RCC 7860 (cell line): ENCODE results near the gene OR51V1.
"Not testable (repeated sequence)": the region's sequence is repeated elsewhere in the genome, so short reads cannot be mapped to it uniquely, and the experiment has no call there.

Experiments used
- DNase-seq: peaks from one replicate; pipeline ENCODE4 v3.0.0-alpha.2; 2015; ENCODE audit warnings: low spot score
- FAIRE-seq: peaks from 2 replicates; lab custom pipeline; 2012; peaks lifted over from hg19 to GRCh38; lab: Jason Lieb, UNC

The OR51V1 gene, protein sequence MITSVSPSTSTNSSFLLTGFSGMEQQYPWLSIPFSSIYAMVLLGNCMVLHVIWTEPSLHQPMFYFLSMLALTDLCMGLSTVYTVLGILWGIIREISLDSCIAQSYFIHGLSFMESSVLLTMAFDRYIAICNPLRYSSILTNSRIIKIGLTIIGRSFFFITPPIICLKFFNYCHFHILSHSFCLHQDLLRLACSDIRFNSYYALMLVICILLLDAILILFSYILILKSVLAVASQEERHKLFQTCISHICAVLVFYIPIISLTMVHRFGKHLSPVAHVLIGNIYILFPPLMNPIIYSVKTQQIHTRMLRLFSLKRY

GRCh38 chr11:5200582-5200981 is at the start of gene OR51V1:
OR51V1 (minus strand) TSS chr11:5200682; CDS start chr11:5200682, 0 bp downstream.
- FAIRE-seq (no peak), DNase-seq (no peak)

DNA sequence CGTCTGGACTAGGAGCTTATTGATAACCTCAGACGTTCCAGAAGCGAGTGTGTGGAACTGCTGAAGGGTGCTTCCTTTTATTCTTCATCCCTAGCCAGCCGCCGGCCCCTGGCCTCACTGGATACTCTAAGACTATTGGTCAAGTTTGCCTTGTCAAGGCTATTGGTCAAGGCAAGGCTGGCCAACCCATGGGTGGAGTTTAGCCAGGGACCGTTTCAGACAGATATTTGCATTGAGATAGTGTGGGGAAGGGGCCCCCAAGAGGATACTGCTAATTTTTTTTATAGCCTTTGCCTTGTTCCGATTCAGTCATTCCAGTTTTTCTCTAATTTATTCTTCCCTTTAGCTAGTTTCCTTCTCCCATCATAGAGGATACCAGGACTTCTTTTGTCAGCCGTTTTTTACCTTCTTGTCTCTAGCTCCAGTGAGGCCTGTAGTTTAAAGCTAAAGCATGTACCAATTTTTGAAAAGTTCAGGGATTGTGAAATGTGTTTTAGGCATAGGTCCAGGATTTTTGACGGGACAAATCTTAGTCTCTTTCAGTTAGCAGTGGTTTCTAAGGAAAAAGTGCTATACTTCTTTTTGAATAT is 49.4 kb upstream of the OR51V1 start, which contains the start of gene HBG1:
Gene HBG1, minus strand, starts transcription at position 51 of the 590 bp plus-strand sequence. CDS start 53 bp downstream, outside the sequence.
- FAIRE-seq, DNase-seq: not testable (repeated sequence)

- FAIRE-seq, DNase-seq: not testable (repeated sequence)
Measured at GRCh38 chr11:5248498-5248897, 48.0 kb upstream of the OR51V1 start.

DNA sequence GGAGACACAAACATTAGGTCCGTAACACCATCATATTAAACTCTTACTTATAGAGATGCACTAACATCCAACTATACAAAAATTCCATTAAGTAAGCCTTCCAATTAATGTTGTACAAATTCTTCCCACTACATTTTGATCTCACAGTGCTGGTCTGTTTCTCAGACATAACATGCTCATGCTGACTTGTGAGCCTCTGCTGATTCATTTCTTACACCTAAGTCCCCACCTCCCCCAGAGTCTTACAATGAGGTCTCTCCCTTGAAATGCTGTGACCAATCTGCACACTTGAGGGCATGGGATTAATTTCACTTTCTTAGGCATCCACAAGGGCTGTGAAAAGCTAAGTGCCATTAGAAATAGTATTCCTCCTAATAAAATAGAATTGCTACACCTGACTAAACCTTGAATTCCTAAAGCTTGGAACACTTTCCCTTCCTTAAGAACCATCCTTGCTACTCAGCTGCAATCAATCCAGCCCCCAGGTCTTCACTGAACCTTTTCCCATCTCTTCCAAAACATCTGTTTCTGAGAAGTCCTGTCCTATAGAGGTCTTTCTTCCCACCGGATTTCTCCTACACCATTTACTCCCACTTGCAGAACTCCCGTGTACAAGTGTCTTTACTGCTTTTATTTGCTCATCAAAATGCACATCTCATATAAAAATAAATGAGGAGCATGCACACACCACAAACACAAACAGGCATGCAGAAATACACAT is 47.1 kb upstream of the OR51V1 start:
- DNase-seq (no peak), FAIRE-seq (no peak)

- FAIRE-seq (no peak), DNase-seq (no peak)
Measured at GRCh38 chr11:5246772-5247471, 46.4 kb upstream of the OR51V1 start.

- FAIRE-seq (no peak), DNase-seq (no peak)
Measured at GRCh38 chr11:5245155-5245554, 44.7 kb upstream of the OR51V1 start.

GRCh38 chr11:5243816-5244180 is 43.3 kb upstream of the OR51V1 start:
- no peak for FAIRE-seq
- DNase-seq: no peak

- no peak for FAIRE-seq
Measured at GRCh38 chr11:5242933-5243815, 42.7 kb upstream of the OR51V1 start.

DNA sequence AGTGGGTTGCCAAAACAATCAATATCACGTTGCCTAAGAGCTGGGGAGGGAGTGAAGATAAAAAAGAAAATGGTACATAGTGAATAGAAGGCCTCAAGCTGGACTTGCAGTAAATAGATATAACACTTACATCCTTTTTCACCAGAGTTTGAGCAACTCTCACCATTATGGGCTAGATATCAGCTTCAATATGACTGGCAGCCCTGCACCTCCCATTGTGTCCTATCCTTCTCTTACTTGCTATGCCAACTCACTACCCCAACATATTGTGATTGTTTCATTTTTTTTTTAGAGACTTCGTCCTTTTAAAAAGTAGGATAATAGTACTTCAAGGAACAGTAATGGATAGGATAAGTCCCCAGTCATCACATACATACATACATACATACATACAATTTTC is 41.7 kb upstream of the OR51V1 start:
- DNase-seq (no peak), FAIRE-seq (no peak)

More at GRCh38 chr11:5242933-5243815, 42.7 kb upstream of the OR51V1 start:
- DNase-seq: no peak

DNA sequence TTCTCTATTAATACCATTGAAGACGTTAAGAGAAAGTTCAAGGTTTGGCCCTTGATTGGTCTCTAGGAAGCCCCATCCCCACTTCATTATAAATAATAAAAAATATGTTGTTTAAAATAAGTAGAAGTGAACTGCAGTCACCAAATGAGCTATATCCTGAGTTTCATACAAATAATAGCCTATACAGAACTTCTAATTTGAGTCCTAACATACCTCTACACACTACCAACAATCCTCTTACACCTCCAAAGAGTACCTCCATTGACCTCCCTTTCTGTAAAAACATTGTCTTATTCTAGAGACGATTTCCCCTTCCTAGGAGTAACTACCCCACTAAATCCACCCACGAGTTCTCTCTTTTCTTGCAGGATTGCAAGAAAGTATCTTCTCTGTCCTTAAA is 41.0 kb upstream of the OR51V1 start:
- DNase-seq: no peak
- no peak for FAIRE-seq

DNA sequence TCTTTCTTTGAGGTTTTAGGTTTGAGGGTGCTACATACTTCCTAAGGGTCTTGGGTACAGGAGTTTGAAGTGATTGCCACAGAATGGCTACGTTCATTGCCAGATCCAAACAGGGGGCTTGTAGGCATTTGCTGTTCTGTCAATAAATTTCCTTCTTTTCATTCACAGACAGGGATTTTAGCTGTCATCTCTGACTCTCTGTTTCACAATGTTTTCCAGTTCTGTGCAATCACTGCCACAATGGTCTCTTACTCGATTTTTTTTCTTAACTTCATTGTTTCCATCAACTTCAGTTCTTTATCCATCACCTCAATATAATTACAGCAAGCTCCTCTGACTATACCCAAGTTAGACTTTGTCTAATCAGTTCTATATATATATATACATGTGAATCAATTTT is 40.0 kb upstream of the OR51V1 start:
- no peak for FAIRE-seq
- no peak for DNase-seq

- DNase-seq: no peak
- FAIRE-seq: no peak
Measured at GRCh38 chr11:5240056-5240455, 39.6 kb upstream of the OR51V1 start.

DNA sequence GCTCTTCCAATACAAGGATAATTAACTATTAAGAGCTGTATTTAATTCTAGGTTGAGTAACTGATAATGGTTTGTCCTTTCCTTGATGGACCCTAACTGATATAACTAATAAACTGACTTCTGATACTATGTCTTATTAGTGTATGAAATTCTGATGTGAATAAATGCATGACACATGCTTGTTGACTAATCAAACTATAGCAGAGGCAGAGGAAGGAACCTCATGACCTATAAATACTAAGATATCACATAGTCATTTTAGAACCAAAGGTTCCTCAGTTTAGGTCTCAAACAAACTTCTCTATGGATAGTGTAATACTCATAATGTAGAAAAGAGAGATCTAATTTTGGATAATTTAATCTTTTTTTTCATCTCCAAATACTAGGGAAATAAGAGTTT is 38.6 kb upstream of the OR51V1 start:
- FAIRE-seq (no peak), DNase-seq (no peak)

DNA sequence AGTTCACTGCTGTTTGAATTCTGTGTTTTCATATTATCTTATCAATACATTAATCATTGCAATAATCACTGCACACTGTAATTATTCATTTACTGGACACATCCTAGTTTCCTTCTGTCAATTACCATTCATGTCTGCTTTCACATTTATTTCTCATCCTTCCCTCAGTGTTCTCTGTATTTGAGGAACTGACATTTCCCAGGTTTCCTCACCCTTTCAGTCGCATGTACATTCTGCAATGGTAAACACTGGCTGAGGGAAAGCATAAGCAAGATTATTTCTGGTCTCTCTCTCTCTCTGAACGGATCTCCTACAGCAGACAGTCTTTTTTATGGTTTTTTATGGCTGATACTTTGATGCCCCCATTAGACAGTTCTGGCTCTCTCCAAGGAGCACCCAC is 38.0 kb upstream of the OR51V1 start:
- DNase-seq: no peak
- FAIRE-seq: no peak

GRCh38 chr11:5237420-5237819 is 36.9 kb upstream of the OR51V1 start:
- DNase-seq (no peak), FAIRE-seq (no peak)

- DNase-seq (no peak), FAIRE-seq (no peak)
Measured at GRCh38 chr11:5235364-5236095, 35.0 kb upstream of the OR51V1 start.

- DNase-seq (peak; percentile 9), FAIRE-seq (no peak)
Measured at GRCh38 chr11:5234381-5234834, 33.9 kb upstream of the OR51V1 start, which contains the start of gene HBD. HBD (minus strand) TSS chr11:5234483; CDS start chr11:5234433, 50 bp downstream.

DNA sequence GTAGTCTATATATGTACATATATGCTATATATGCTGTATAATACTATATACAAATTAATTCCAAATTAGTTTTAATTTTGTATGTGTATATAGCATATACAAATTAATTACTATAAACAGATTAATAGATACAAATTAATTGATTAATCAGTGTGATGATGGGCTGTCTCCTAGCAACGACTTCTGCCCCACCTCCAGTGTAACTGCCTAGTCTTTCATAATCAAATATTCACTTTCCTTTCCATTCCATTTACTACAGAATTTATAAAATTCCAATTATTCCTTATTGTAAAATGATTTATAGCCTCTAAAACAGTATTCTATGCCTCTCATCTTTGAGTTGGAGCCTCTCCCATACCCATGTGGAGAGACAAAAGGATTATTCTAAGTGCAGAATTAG is 32.8 kb upstream of the OR51V1 start:
- FAIRE-seq (no peak), DNase-seq (no peak)

GRCh38 chr11:5232821-5233220 is 32.3 kb upstream of the OR51V1 start:
- FAIRE-seq (no peak), DNase-seq (no peak)
